Motor neuron (in vitro differentiated cells): Measurements from ENCODE around the gene TRAF3. TPM values are rescaled to one million over a fixed set of nuclear protein-coding genes. Genes with fewer than 3 reads are reported as not detected.

Experiments used
- ATAC-seq, 8 experiments: fragments of 200-7000 bp; cut with Tn5 transposase; replicated peaks in 6 of 8; 2 replicates each; pipeline ENCODE4 v1.8.0; 2021; ENCODE audit warnings: mild to moderate bottlenecking in 8 of 8, moderate library complexity in 8 of 8
- H3K27ac ChIP-seq, 2 donors: fragments of 250-450 bp; sonication (Bioruptor Pico); 2 replicates each; pipeline ENCODE4 v1.9.0; 2021; ENCODE audit warnings: antibody characterized with exemption in 2 of 2, mild to moderate bottlenecking in 2 of 2, moderate library complexity in 1 of 2
- H3K4me1 ChIP-seq, 2 donors: fragments of 250-450 bp; sonication (Bioruptor Pico); replicated peaks in 1 of 2; 2 replicates each; pipeline ENCODE4 v1.6.1; 2021; ENCODE audit warnings: antibody characterized with exemption in 2 of 2, mild to moderate bottlenecking in 2 of 2, moderate library complexity in 1 of 2
- H3K4me3 ChIP-seq, 5 donors: fragments of 250-450 bp; sonication (Bioruptor Pico); 2 replicates each; pipeline ENCODE4 v1.9.0; 2021; ENCODE audit warnings: antibody characterized with exemption in 5 of 5, mild to moderate bottlenecking in 5 of 5, moderate library complexity in 4 of 5
- WGBS, 10 experiments: fragments of 450-650 bp; shearing (Covaris generic); methylation state at CpG; one replicate each; pipeline ENCODE4 v1.0.0; 2022; 5-methylcytosine and 5-hydroxymethylcytosine counted together
- in situ Hi-C, 9 experiments: fragments of 400-800 bp; cut with MboI; loops; one replicate each; pipeline ENCODE4 v1.15.0; 2021; ENCODE audit warnings: low sequenced_read_pairs in 9 of 9, low pct_unique_long_range_greater_than_20kb in 2 of 9; ENCODE audit not compliant: unreplicated experiment in 9 of 9
- total RNA-seq, 8 experiments: library from RNA; unstranded; fragments of 300-600 nt; gene quantifications; 2 replicates each; pipeline versions ENCODE4 v1.2.3 to v1.2.4, GENCODE V29; 2022

Gene TRAF3
- total RNA-seq, 8 experiments from 2014 or later, result 12.7 to 35.7 (median 17.7) TPM

DNA sequence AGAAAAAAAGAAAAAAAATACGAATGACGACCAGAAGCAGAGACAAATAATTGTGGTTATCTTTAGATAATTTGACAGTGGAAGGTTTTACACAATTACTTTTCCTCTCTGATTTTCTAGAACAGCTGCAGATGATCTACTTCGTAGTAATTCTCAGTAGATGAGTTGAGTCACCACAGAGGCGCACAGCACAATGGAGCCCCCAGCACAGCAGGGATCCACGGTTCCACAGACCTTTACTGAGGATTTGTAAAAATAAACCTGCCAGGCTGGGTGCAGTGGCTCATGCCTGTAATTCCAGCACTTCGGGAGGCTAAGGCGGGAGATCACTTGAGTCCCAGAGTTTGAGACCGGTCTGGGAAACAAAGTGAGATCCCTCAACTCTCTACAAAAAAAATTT, 174.6 kb downstream of the TRAF3 start:
- in situ Hi-C loops, result no loop called here
- ATAC-seq, result no peak
- Histone ChIP-seq H3K4me3 (no peak overlapping the region), H3K4me1 (no peaks in the 10 kb centered on the region), H3K27ac (no peak overlapping the region)
- 61 to 100% (median 82%) methylated on average over 2 to 8 of the region's 8 CpGs for WGBS, 10 experiments

GRCh38 chr14:102952276-102952675, 175.0 kb downstream of the TRAF3 start:
- WGBS, 10 experiments, result 93 to 100% (median 100%) methylated on average over 2 to 6 of the region's 6 CpGs; no CpG with 5 or more reads in 6 of the 10 experiments
- no peak overlapping the region for H3K27ac ChIP-seq
- H3K4me1 ChIP-seq, result no peaks in the 10 kb centered on the region
- in situ Hi-C loops, result no loop called here
- H3K4me3 ChIP-seq, result no peak overlapping the region
- ATAC-seq, result no peak

- no peak for ATAC-seq
- WGBS, 10 experiments, result 84 to 96% (median 91%) methylated on average over 2 to 6 of the region's 15 CpGs; no CpG with 5 or more reads in 6 of the 10 experiments
- Histone ChIP-seq H3K4me1 (no peaks in the 10 kb centered on the region), H3K4me3 (no peak overlapping the region), H3K27ac (no peak overlapping the region)
- in situ Hi-C loops, result no loop called here
Measured at GRCh38 chr14:102953100-102953499, 175.9 kb downstream of the TRAF3 start.

GRCh38 chr14:102954081-102954789, 177.0 kb downstream of the TRAF3 start:
- H3K27ac ChIP-seq, result no peak overlapping the region
- H3K4me3 ChIP-seq, result no peak overlapping the region
- WGBS, 10 experiments, result 83 to 100% (median 93%) methylated on average over 1 to 9 of the region's 18 CpGs; no CpG with 5 or more reads in 4 of the 10 experiments
- H3K4me1 ChIP-seq, result no peaks in the 10 kb centered on the region
- ATAC-seq, result no peak
- in situ Hi-C loops, result no loop called here

GRCh38 chr14:102955636-102956408, 178.6 kb downstream of the TRAF3 start:
- no peak for ATAC-seq

DNA sequence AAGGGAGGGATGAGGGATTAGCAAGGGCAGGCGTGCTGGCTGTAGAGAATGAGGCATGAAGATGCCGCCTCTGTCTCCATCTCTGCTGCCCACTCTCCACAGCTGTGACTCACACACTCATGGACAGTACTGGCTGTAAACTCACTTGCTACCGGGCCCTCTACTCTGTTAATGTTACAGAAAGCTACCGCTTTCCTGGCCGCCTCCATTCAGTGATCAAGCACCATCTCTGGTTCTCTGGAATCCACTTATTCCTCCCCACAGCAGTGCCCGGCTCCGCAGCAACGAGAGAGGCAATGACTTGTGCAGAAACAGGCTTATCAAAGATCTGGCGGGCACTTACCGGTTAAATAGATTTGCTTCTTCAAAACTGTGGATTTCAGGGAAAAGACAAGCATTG, 180.0 kb downstream of the TRAF3 start:
- ATAC-seq, result no peak
- Histone ChIP-seq H3K4me3 (no peak overlapping the region), H3K4me1 (no peaks in the 10 kb centered on the region), H3K27ac (no peak overlapping the region)
- WGBS, 10 experiments, result 80 to 100% (median 96%) methylated on average over 1 to 10 of the region's 10 CpGs; no CpG with 5 or more reads in 2 of the 10 experiments
- in situ Hi-C loops, result no loop called here

More at GRCh38 chr14:102955636-102956408, 178.6 kb downstream of the TRAF3 start:
- H3K27ac ChIP-seq, result no peak overlapping the region
- H3K4me3 ChIP-seq, result no peak overlapping the region
- in situ Hi-C loops, result no loop called here
- WGBS, 10 experiments, result 40 to 97% (median 71%) methylated on average over 1 to 6 of the region's 8 CpGs; no CpG with 5 or more reads in 1 of the 10 experiments
- H3K4me1 ChIP-seq, result no peaks in the 10 kb centered on the region

DNA sequence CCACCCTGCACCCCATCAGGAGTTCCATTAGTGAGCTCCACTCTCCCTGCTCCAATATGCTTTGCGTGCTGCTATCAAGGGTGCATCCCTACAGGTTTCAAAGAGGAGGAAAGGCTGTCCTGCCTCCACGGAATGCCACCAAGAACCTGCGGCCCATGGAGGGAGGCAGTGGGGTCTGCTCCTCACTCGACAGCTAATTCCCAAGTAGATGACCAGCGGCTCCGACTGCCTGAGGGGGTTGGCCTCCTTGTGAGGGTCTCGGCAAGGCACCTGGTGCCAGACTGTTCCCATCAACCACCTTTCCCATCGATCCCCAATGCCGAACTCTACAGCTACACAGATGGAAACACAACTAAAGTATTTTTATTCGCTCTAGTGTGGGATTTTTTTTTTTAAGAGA, 181.2 kb downstream of the TRAF3 start:
- WGBS, 10 experiments, result 90 to 100% (median 100%) methylated on average over 2 to 4 of the region's 10 CpGs; no CpG with 5 or more reads in 6 of the 10 experiments
- in situ Hi-C loops, result no loop called here
- Histone ChIP-seq H3K4me1 (no peaks in the 10 kb centered on the region), H3K27ac (no peak overlapping the region), H3K4me3 (no peak overlapping the region)
- ATAC-seq, result no peak

Other genes with a start within 250 kb of the TRAF3 start
- 10 to 100 TPM in 5 of 8 experiments, 1 to 10 TPM in 3; 8.2 to 66.2 (median 11.0) TPM for gene RCOR1, start 184.8 kb upstream of the TRAF3 start, total RNA-seq
- 1 to 10 TPM in 2 of 8 experiments, under 1 TPM in 6; 0.21 to 2.5 (median 0.36) TPM for gene AMN, start 145.2 kb downstream of the TRAF3 start, total RNA-seq